HG02642 (cell line): Measurements from ENCODE around the gene TM4SF18.
"Not testable (repeated sequence)": the region's sequence is repeated elsewhere in the genome, so short reads cannot be mapped to it uniquely, and the experiment has no call there.

Experiments used
- ATAC-seq: cut with Tn5 transposase; IDR thresholded peaks from one replicate; pipeline ENCODE4 v1.9.1; 2021; ENCODE audit warnings: mild to moderate bottlenecking; ENCODE audit not compliant: unreplicated experiment, poor library complexity

The TM4SF18 gene

GRCh38 chr3:149368674-149369497, 35.5 kb upstream of the TM4SF18 start:
- no peak for ATAC-seq

GRCh38 chr3:149368201-149368673, 34.8 kb upstream of the TM4SF18 start:
- no peak for ATAC-seq

- ATAC-seq = no peak
These were observed 33.8 kb upstream of the TM4SF18 start for GRCh38 chr3:149366941-149367840.

GRCh38 chr3:149366031-149366430, 32.6 kb upstream of the TM4SF18 start:
- ATAC-seq = no peak

- ATAC-seq = no peak
These were observed 31.2 kb upstream of the TM4SF18 start for GRCh38 chr3:149364624-149365023.

- no peak for ATAC-seq
These were observed 29.6 kb upstream of the TM4SF18 start for GRCh38 chr3:149363053-149363452.

- ATAC-seq = no peak
These were observed 28.9 kb upstream of the TM4SF18 start for GRCh38 chr3:149362366-149362765.

- no peak for ATAC-seq
These were observed 23.2 kb upstream of the TM4SF18 start for GRCh38 chr3:149356630-149357029.

GRCh38 chr3:149356044-149356592, 22.7 kb upstream of the TM4SF18 start:
- ATAC-seq = no peak

GRCh38 chr3:149353581-149354184, 20.2 kb upstream of the TM4SF18 start:
- no peak for ATAC-seq

- ATAC-seq = peak; percentile 95
These were observed 19.1 kb upstream of the TM4SF18 start for GRCh38 chr3:149352556-149352955.

GRCh38 chr3:149343951-149344350, 10.5 kb upstream of the TM4SF18 start:
- no peak for ATAC-seq

- no peak for ATAC-seq
These were observed 9.3 kb upstream of the TM4SF18 start for GRCh38 chr3:149342413-149343380.

GRCh38 chr3:149340310-149340933, 7.0 kb upstream of the TM4SF18 start:
- ATAC-seq = no peak

GRCh38 chr3:149339931-149340309, 6.5 kb upstream of the TM4SF18 start:
- no peak for ATAC-seq

- not testable (repeated sequence) for ATAC-seq
These were observed 4.0 kb upstream of the TM4SF18 start for GRCh38 chr3:149337486-149337885.

GRCh38 chr3:149336925-149337324, 3.5 kb upstream of the TM4SF18 start:
- no peak for ATAC-seq

GRCh38 chr3:149332771-149333170, 665 bp downstream of the TM4SF18 start:
- ATAC-seq = no peak

- no peak for ATAC-seq
These were observed 1.1 kb downstream of the TM4SF18 start for GRCh38 chr3:149332227-149332765.
